ENCODE measurements around the gene PPP6C. TPM values are rescaled to one million over a fixed set of nuclear protein-coding genes. Genes with fewer than 3 reads are reported as not detected.
A peak's percentile ranks its signal among the peaks of the same experiment; 100 is the strongest.

PPP6C gene
- total RNA-seq, 2 donors from 2014 or later, result 28.5 to 32.9 TPM

GRCh38 chr9:125146247-125146646, 43.4 kb downstream of the PPP6C start:
- Histone ChIP-seq H3K36me3 (peaks cover 12% of the 10 kb centered on the region), H3K27me3 (no peaks in the 10 kb centered on the region), H3K4me1 (peaks cover 0 to 11% of the 10 kb centered on the region in 2 donors), H3K4me3 (no peak overlapping the region), H3K9me3 (no peaks in the 10 kb centered on the region), H3K27ac (no peak overlapping the region)
- TF ChIP-seq CTCF (IDR thresholded peaks at IDR 0.05), result no peak
- DNase-seq (ENCODE audit: low spot score), result no peak

GRCh38 chr9:125145425-125145824, 44.2 kb downstream of the PPP6C start:
- Histone ChIP-seq H3K4me1 (peaks cover 0 to 11% of the 10 kb centered on the region in 2 donors), H3K4me3 (no peak overlapping the region), H3K36me3 (peaks cover 8% of the 10 kb centered on the region), H3K9me3 (no peaks in the 10 kb centered on the region), H3K27ac (no peak overlapping the region), H3K27me3 (no peaks in the 10 kb centered on the region)
- TF ChIP-seq CTCF (IDR thresholded peaks at IDR 0.05), result no peak
- DNase-seq (ENCODE audit: low spot score), result no peak

GRCh38 chr9:125143377-125144090, 46.1 kb downstream of the PPP6C start, which contains the start of gene SCAI:
TSS of gene SCAI (minus strand) at chr9:125143528. CDS start at chr9:125143437, 91 bp downstream.
- H3K4me1 ChIP-seq, result peaks cover 0 to 11% of the 10 kb centered on the region in 2 donors

GRCh38 chr9:125142560-125143376, 46.8 kb downstream of the PPP6C start:
- TF ChIP-seq CTCF (IDR thresholded peaks at IDR 0.05), result no peak
- Histone ChIP-seq H3K9me3 (no peaks in the 10 kb centered on the region), H3K4me1 (peaks cover 0 to 11% of the 10 kb centered on the region in 2 donors), H3K27ac (peak overlapping the region; percentile 78 to 80), H3K4me3 (peak overlapping the region; percentile 97 to 99), H3K36me3 (no peaks in the 10 kb centered on the region), H3K27me3 (no peaks in the 10 kb centered on the region)
- peak; percentile 56 for DNase-seq (ENCODE audit: low spot score)

More at GRCh38 chr9:125143377-125144090, 46.1 kb downstream of the PPP6C start, which contains the start of gene SCAI:
- H3K27me3 ChIP-seq, result no peaks in the 10 kb centered on the region
- H3K36me3 ChIP-seq, result no peaks in the 10 kb centered on the region
- peak; percentile 99 for DNase-seq (ENCODE audit: low spot score)
- peak within 1 kb of the TSS; percentile 78 to 80 for H3K27ac ChIP-seq
- peak within 1 kb of the TSS; percentile 97 to 99 for H3K4me3 ChIP-seq
- no peaks in the 10 kb centered on the region for H3K9me3 ChIP-seq
- peak; percentile 99 for TF ChIP-seq CTCF (IDR thresholded peaks at IDR 0.05)

GRCh38 chr9:125141751-125142150, 47.9 kb downstream of the PPP6C start:
- H3K4me3 ChIP-seq, result no peak overlapping the region
- no peaks in the 10 kb centered on the region for H3K36me3 ChIP-seq
- no peak for TF ChIP-seq CTCF (IDR thresholded peaks at IDR 0.05)
- H3K4me1 ChIP-seq, result peaks cover 0 to 11% of the 10 kb centered on the region in 2 donors
- H3K9me3 ChIP-seq, result no peaks in the 10 kb centered on the region
- H3K27me3 ChIP-seq, result no peaks in the 10 kb centered on the region
- no peak overlapping the region for H3K27ac ChIP-seq
- DNase-seq (ENCODE audit: low spot score), result peak; percentile 23

All from right atrium auricular region (tissue), 2 donors.